H9 (cell line): ENCODE results near the gene TPX2. TPM values are rescaled to one million over a fixed set of nuclear protein-coding genes. Genes with fewer than 3 reads are reported as not detected.

ENCODE experiments used
- DNase-seq: peaks from one replicate; pipeline ENCODE4 v3.0.0-alpha.2; 2017
- H2AFZ ChIP-seq: one replicate; pipeline ENCODE4 v1.6.1; 2013; ENCODE audit warnings: mild to moderate bottlenecking, low read length, control low read depth, moderate library complexity
- H2AK5ac ChIP-seq: 2 replicates; pipeline ENCODE4 v1.6.1; 2013; ENCODE audit warnings: low read length, control low read depth, mixed read lengths; ENCODE audit not compliant: insufficient read length
- H2BK120ac ChIP-seq: one replicate; pipeline ENCODE4 v1.6.1; 2013; ENCODE audit warnings: low read depth, mild to moderate bottlenecking, low read length, control low read depth, inconsistent platforms; ENCODE audit not compliant: poor library complexity, severe bottlenecking
- H2BK12ac ChIP-seq: 2 replicates; pipeline ENCODE4 v1.6.1; 2013; ENCODE audit warnings: low read length, control low read depth, mixed read lengths, low read depth; ENCODE audit not compliant: insufficient read length
- H2BK15ac ChIP-seq: 2 replicates; pipeline ENCODE4 v1.6.1; 2013; ENCODE audit warnings: low read depth, low read length, control low read depth
- H2BK20ac ChIP-seq: one replicate; pipeline ENCODE4 v1.6.1; 2013; ENCODE audit warnings: low read depth, mild to moderate bottlenecking, low read length, control low read depth, inconsistent platforms; ENCODE audit not compliant: poor library complexity, severe bottlenecking
- H2BK5ac ChIP-seq: 2 replicates; pipeline ENCODE4 v1.6.1; 2013; ENCODE audit warnings: low read length, control low read depth, mixed read lengths; ENCODE audit not compliant: insufficient read length
- H3K14ac ChIP-seq: 2 replicates; pipeline ENCODE4 v1.6.1; 2013; ENCODE audit warnings: low read length, control low read depth; ENCODE audit not compliant: insufficient read depth
- H3K18ac ChIP-seq: 2 replicates; pipeline ENCODE4 v1.6.1; 2013; ENCODE audit warnings: low read depth, mild to moderate bottlenecking, mixed read lengths, low read length, control low read depth; ENCODE audit not compliant: insufficient read length
- H3K23ac ChIP-seq: 2 replicates; pipeline ENCODE4 v1.6.1; 2013; ENCODE audit warnings: low read length, control low read depth, mixed read lengths, low read depth; ENCODE audit not compliant: insufficient read length
- H3K23me2 ChIP-seq: 2 replicates; pipeline ENCODE4 v1.6.1; 2013; ENCODE audit warnings: low read depth, mild to moderate bottlenecking, mixed read lengths, low read length, control low read depth; ENCODE audit not compliant: insufficient read length, poor library complexity, severe bottlenecking
- H3K27ac ChIP-seq: 2 replicates; pipeline ENCODE4 v1.5.1; 2013; ENCODE audit warnings: low read length, control low read depth, mixed read lengths, low read depth; ENCODE audit not compliant: insufficient read length
- H3K27me3 ChIP-seq: 2 replicates; pipeline ENCODE4 v1.6.1; 2013; ENCODE audit warnings: low read length, control low read depth, inconsistent platforms; ENCODE audit not compliant: insufficient read depth
- H3K4ac ChIP-seq: 2 replicates; pipeline ENCODE4 v1.6.1; 2013; ENCODE audit warnings: low read depth, mild to moderate bottlenecking, control low read depth, inconsistent platforms, low read length, moderate library complexity
- H3K4me1 ChIP-seq: 2 replicates; pipeline ENCODE4 v1.6.1; 2013; ENCODE audit warnings: low read length, control low read depth, inconsistent platforms; ENCODE audit not compliant: insufficient read depth
- H3K4me2 ChIP-seq: 2 replicates; pipeline ENCODE4 v1.6.1; 2013; ENCODE audit warnings: low read length, control low read depth, mixed read lengths; ENCODE audit not compliant: insufficient read length, insufficient read depth
- H3K56ac ChIP-seq: 2 replicates; pipeline ENCODE4 v1.6.1; 2013; ENCODE audit warnings: low read depth, mild to moderate bottlenecking, mixed read lengths, low read length, control low read depth; ENCODE audit not compliant: insufficient read length
- H3K79me1 ChIP-seq: 2 replicates; pipeline ENCODE4 v1.6.1; 2013; ENCODE audit warnings: low read depth, mild to moderate bottlenecking, moderate library complexity, low read length, control low read depth, inconsistent platforms; ENCODE audit not compliant: insufficient read depth, poor library complexity, severe bottlenecking
- H3K79me2 ChIP-seq: 2 replicates; pipeline ENCODE4 v1.6.1; 2013; ENCODE audit warnings: low read length, control low read depth, inconsistent platforms; ENCODE audit not compliant: insufficient read depth
- H3K9ac ChIP-seq: 2 replicates; pipeline ENCODE4 v1.6.1; 2013; ENCODE audit warnings: low read length, control low read depth, mixed read lengths; ENCODE audit not compliant: insufficient read length; ENCODE audit errors: extremely low read depth
- H3K9me3 ChIP-seq: one replicate; pipeline ENCODE4 v1.6.1; 2013; ENCODE audit warnings: low read depth, low read length, inconsistent platforms; ENCODE audit not compliant: control insufficient read depth
- H3T11ph ChIP-seq: one replicate; pipeline ENCODE4 v1.6.1; 2013; ENCODE audit warnings: mild to moderate bottlenecking, low read length, control low read depth, inconsistent platforms
- H4K20me1 ChIP-seq: one replicate; pipeline ENCODE4 v1.6.1; 2013; ENCODE audit not compliant: control insufficient read depth, insufficient read length, insufficient read depth
- H4K5ac ChIP-seq: 2 replicates; pipeline ENCODE4 v1.6.1; 2013; ENCODE audit warnings: low read depth, mild to moderate bottlenecking, mixed read lengths, low read length, control low read depth; ENCODE audit not compliant: insufficient read length
- H4K8ac ChIP-seq: replicated peaks from 2 replicates; pipeline ENCODE4 v1.6.1; 2013; ENCODE audit warnings: low read length, control low read depth, mixed read lengths, low read depth; ENCODE audit not compliant: insufficient read length
- H4K91ac ChIP-seq: 2 replicates; pipeline ENCODE4 v1.6.1; 2013; ENCODE audit warnings: low read depth, mild to moderate bottlenecking, moderate library complexity, mixed read lengths, low read length, control low read depth; ENCODE audit not compliant: insufficient read length
- H3K27ac Mint-ChIP-seq, 3 experiments: 2 replicates in 2 of 3; 3 replicates in 1 of 3; pipeline ENCODE4 v1.8.0; 2020 to 2021; ENCODE audit warnings: mixed read lengths in 3 of 3, mild to moderate bottlenecking in 1 of 3, moderate library complexity in 1 of 3
- H3K27me3 Mint-ChIP-seq: 2 replicates; pipeline ENCODE4 v1.8.0; 2021; ENCODE audit warnings: low read depth, mild to moderate bottlenecking, moderate library complexity, mixed read lengths
- H3K36me3 Mint-ChIP-seq, 3 experiments: 2 replicates in 2 of 3; 3 replicates in 1 of 3; pipeline ENCODE4 v1.8.0; 2020 to 2021; ENCODE audit warnings: low read depth in 3 of 3, mixed read lengths in 3 of 3; ENCODE audit not compliant: insufficient read depth in 1 of 3
- H3K4me1 Mint-ChIP-seq, 2 experiments: 2 replicates each; pipeline ENCODE4 v1.8.0; 2020; ENCODE audit warnings: mixed read lengths in 2 of 2
- H3K4me3 Mint-ChIP-seq, 2 experiments: 2 replicates in 1 of 2; 3 replicates in 1 of 2; pipeline ENCODE4 v1.8.0; 2020 to 2021; ENCODE audit warnings: mild to moderate bottlenecking in 2 of 2, mixed read lengths in 2 of 2, moderate library complexity in 1 of 2
- H3K9me3 Mint-ChIP-seq, 2 experiments: 2 replicates in 1 of 2; 3 replicates in 1 of 2; pipeline ENCODE4 v1.8.0; 2020; ENCODE audit warnings: mild to moderate bottlenecking in 2 of 2, mixed read lengths in 2 of 2, moderate library complexity in 1 of 2
- CTCF ChIP-seq: fragments of 200-600 bp; sonication (generic); conservative IDR thresholded peaks from 3 replicates; pipeline ENCODE4 v1.8.0; 2021; ENCODE audit warnings: antibody characterized with exemption, mild to moderate bottlenecking
- WGBS: extraction: QIAGEN DNeasy Blood & Tissue Kit; methylation state at CpG from one replicate; pipeline ENCODE4 v1.1.7; 2013; ENCODE audit warnings: missing lambda C conversion rate, low lambda C conversion rate, mixed read lengths; ENCODE audit not compliant: insufficient read length; ENCODE audit errors: extremely low coverage; 5-methylcytosine and 5-hydroxymethylcytosine counted together
- total RNA-seq: library from RNA; stranded (reverse); gene quantifications from 2 replicates; pipeline ENCODE4 v1.2.1, GENCODE V29; 2021

Gene TPX2
- total RNA-seq, 1 experiment from 2014 or later: 161 TPM

- no peaks in the 10 kb centered on the region for H4K20me1 ChIP-seq
- Mint-ChIP-seq H3K4me3 (no peak overlapping the region), H3K27me3 (no peaks in the 10 kb centered on the region), H3K36me3 (peaks cover 30 to 69% (median 60%) of the 10 kb centered on the region in 3 experiments), H3K9me3 (no peaks in the 10 kb centered on the region), H3K4me1 (no peaks in the 10 kb centered on the region; a peak in 1 of 4 replicates), H3K27ac (no peak overlapping the region; a peak in 1 of 7 replicates)
- DNase-seq: no peak
- H3K9ac ChIP-seq: no peak overlapping the region
- no peak overlapping the region for H2BK12ac ChIP-seq
- no peak overlapping the region for H3K4me2 ChIP-seq
- H3T11ph ChIP-seq: no peak overlapping the region
- no peaks in the 10 kb centered on the region for H3K23me2 ChIP-seq
- no peak overlapping the region for H4K8ac ChIP-seq
- H3K27me3 ChIP-seq: no peaks in the 10 kb centered on the region
- no peak overlapping the region for H4K5ac ChIP-seq
- no peak overlapping the region for H2BK15ac ChIP-seq
- peaks cover 1% of the 10 kb centered on the region; the same call in 1 of the 2 replicates for H3K79me2 ChIP-seq
- no peak overlapping the region for H4K91ac ChIP-seq
- H2BK5ac ChIP-seq: no peak overlapping the region
- no peak overlapping the region for H3K4ac ChIP-seq
- TF ChIP-seq CTCF: no peak
- no peak overlapping the region for H3K23ac ChIP-seq
- WGBS: no CpG with 5 or more reads among the region's 3 CpGs
- H3K56ac ChIP-seq: no peak overlapping the region
- H3K18ac ChIP-seq: no peak overlapping the region
- H2BK120ac ChIP-seq: no peak overlapping the region
- no peaks in the 10 kb centered on the region for H3K4me1 ChIP-seq
- no peak overlapping the region for H2AK5ac ChIP-seq
- H3K14ac ChIP-seq: no peak overlapping the region
- H2BK20ac ChIP-seq: no peak overlapping the region
- peaks cover 6% of the 10 kb centered on the region for H3K79me1 ChIP-seq
- H2AFZ ChIP-seq: no peak overlapping the region
- H3K27ac ChIP-seq: no peak overlapping the region
- H3K9me3 ChIP-seq: no peaks in the 10 kb centered on the region
Observed at GRCh38 chr20:31757254-31757653, 18.2 kb downstream of the TPX2 start.
